ENCODE data around the gene ANKRD28.
"Not testable (repeated sequence)": the region's sequence is repeated elsewhere in the genome, so short reads cannot be mapped to it uniquely, and the experiment has no call there.

ANKRD28 gene

GRCh38 chr3:15633766-15634598 is 163.8 kb downstream of the ANKRD28 start:
- DNase-seq = no peak

GRCh38 chr3:15633159-15633558 is 164.6 kb downstream of the ANKRD28 start:
- no peak for DNase-seq

GRCh38 chr3:15632212-15632580 is 165.6 kb downstream of the ANKRD28 start:
- DNase-seq = no peak

DNA sequence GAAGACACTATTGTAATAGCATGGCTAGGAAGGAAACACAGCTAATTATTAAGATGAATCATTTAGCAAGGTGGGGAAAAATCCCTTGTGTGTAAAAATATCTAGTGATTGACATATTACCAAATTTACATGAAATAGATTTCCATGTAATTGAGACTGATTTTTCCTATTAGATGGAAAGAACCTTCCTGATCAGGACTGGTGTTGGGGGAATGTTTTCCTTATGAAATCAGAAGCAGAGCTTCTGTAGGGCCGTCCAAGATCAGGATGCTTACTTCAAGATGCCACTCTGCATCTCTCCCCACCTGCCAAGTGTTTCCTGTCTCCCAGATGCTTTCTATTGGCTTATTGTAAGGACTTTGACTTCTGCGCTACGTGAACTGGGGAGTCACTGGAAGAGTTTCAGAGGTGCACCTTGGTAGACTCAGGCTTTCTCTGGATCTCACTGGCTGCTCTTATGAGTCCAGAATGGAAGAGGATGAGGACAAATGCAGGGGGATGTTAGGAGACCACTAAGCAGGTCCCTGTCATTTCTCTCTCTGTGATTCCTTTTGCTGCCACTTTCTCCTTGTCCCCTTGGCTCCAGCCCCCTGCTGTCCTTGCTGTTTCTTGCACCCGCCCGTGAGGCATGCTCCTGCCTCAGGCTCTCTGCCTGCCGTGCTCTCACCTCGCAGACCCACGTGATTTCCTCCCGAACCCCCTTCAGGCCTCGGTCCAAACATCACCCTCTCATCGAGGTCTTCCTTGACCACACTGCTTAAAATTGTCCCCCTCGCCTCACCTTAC is 166.2 kb downstream of the ANKRD28 start:
- DNase-seq = no peak

DNA sequence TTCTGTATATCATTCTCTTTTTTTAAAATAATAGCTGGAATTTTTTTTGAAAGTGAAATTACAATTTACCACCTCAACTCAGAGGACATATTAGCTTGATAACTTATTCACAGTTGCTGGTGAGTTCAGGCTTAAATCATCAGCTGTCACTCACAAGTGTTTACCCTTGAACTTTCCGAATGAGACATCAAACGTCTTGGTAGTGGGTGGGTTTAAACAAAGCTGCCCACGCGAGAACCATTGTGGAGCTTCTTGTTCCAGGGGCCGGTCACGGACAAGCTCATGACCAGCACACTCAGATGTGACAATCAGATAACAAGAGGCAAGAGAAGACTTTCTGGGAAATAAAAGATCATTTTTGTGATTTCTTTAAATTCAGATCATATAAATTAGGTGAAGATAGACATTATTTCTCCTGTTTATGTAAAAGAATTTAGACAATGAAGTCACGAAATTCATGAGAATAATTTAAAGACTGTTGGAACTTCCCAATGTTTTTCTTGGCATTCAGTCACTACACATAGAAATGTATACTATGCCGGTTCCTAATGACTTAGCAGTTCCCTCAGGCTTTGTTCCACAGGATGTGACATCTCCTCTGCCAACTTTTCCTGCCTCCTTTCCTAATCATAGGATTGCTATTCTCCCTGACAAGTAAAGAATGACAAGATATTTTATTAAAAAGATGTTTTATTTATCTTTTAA is 167.0 kb downstream of the ANKRD28 start:
- DNase-seq = no peak

DNA sequence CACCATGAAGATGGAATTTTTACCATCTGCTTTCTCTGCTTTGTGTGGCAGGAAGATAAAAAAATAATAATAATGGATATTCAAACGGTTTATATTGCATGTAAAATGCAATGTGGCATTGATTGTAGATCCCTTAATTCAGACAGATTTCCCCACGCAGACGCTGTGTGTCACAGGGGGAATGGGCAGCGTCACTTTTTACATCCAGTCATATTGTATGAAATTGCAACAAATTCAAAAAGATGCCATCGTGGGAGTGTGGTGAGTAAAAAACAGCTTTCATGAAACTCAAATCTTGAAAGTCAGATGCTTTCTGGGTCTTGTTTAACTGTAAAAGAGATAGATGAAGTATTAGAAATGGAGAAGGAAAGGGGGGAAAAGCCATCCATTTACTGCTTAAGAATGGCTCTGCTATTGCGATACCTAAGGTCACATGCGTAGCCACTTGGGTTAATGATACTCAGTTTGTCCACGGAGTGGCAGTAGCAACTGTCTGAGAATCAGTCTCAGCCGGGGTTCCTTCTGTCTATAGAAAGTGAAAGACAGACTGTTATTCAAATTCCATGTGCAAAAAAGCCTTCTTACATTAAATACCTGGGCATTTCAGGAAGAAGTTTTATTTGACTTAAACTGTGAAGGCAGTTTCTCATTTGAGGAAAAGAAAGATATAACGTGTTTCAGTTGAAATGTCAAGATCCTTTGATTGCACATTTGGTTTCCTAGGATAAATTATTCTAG is 167.8 kb downstream of the ANKRD28 start:
- DNase-seq = peak; percentile 43

DNA sequence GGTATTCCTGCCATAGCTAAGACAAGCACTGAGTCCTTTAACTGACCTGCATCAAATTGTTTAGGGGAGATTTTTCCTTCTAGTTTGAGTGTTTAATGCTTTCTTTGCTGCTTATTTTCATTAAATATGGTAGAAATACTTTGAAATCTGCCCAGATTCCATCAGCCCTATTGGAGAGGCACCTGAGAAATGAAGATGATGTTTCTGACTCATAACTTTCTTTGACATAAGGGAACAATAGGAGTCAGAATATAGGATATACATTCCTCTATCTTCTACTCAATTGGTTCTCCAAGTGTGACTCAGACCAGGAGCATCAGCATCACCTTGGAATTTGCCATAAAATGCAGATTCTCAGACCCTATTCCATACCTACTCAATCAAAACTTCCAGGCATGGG is 168.8 kb downstream of the ANKRD28 start:
- DNase-seq = no peak

DNA sequence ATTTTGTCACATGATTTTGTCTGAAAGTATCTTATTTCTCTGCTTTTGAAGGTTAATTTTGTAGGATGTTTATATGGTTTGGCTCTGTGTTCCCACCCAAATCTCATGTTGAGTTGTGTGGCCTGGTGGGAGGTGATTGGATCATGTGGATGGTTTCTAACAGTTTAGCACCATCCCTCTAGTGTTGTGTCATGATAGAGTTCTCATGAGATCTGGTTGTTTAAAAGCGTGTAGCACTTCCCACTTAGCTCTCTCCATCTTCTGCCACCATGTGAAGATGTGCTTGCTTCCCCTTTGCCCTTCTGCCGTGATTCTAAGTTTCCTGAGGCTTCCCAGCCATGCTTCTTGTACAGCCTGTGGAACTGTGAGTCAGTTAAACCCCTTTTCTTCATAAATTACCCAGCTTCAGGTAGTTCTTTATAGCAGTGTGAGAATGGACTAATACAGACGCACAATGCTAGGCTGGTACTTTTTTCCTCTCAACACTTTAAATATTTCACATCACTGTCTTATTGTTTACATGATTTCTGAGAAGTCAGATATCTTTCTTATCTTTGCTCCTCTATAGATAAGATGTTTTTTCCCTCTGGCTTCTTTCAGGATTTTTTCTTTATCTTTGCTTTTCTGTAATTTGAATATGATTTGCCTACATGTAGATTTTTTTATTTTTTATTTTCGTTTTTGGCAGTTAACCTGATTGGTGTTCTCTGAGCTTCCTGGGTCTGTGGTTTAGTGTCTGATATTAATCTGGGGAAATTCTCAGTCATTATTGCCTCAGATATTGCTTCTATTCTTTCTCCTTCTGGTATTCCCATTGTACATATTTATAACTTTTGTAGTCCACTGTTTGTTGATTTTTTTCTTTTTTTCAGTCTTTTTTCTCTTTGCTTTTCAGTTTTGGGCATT is 174.0 kb downstream of the ANKRD28 start:
- DNase-seq = no peak

DNA sequence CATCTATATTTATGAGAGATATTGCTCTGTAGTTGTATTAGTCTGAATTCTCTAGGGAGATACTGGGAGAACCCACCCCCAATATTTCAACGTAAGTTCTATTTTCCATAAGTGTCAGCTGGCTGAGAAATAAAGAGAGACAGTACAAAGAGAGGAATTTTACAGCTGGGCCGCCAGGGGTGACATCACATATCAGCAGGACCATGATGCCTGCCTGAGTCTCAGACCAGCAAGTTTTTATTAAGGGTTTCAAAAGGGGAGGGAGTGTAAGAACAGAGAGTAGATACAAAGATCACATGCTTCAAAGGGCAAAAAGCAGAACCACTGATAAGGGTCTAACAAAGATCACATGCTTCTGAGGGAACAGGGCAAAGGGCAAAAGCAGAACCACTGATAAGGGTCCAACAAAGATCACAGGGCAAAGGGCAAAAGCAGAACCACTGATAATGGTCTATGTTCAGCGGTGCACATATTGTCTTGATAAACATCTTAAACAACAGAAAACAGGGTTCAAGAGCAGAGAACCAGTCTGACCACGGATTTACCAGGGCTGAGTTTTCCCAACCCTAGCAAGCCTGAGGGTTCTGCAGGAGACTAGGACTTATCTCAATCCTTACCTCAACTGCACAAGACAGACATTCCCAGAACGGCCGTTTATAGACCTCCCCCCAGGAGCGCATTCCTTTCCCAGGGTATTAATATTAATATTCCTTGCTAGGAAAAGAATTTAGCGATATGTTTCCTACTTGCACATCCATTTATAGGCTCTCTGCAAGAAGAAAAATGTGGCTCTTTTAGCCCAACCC is 177.9 kb downstream of the ANKRD28 start:
- DNase-seq = not testable (repeated sequence)
